ENCODE data around the gene ASRGL1. TPM values are rescaled to one million over a fixed set of nuclear protein-coding genes. Genes with fewer than 3 reads are reported as not detected.

The ASRGL1 gene
- polyA plus RNA-seq, 3 donors from 2014 or later, result 3.2 to 11.2 (median 8.1) TPM

DNA sequence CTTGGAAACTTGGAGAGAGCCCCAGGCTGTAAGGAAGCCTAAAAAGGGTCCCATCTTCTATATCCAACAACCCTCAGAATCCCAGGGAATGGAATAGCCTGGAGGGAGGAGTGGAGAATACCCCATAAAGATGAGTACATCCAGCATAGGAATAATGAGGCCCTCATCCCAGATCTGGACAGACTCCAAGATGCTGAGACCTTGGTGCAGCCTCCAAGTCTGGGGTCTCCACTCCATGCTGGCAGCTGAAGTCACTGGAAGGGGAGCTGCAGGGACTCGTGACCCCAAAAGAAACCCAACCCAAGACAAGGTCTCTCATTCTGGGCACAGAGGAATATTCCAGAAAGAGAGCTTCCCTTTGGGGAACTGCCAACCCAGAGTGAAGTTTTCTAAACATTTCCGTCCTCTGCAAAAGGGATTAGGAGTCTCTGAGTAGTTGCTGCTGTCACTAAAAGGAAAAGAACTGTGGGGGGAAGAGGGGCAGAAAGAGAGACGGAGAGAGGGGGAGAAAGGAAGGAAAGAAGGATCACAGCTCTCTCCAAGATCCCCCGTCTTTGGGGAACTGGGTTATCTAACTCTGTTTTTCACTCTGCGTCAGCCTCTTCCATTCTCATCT, 82.2 kb downstream of the ASRGL1 start:
- Mint-ChIP-seq H3K4me3 (no peak overlapping the region), H3K9me3 (no peaks in the 10 kb centered on the region), H3K4me1 (peaks cover 0 to 3% of the 10 kb centered on the region in 2 donors)

DNA sequence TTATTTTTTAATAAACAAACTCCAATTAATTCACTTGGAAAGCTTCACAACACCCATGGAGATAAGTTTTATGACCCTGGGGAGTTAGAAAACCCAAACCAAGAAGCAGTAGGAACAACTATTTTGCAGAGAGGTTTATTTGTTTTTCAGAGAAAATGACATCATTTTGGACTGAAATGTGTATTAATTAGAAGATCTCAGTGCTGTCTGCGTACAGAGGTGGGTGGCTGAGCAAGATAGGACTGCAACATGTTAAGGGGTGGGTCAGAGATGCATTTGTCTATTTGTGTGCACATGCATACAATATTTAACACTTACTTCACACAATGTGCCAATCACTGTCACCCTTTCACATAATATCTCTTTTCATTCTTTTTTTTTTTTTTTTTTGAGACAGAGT, 82.7 kb downstream of the ASRGL1 start:
- H3K27me3 Mint-ChIP-seq (ENCODE audit: low read depth in 3 of 3), result peaks cover 0 to 11% (median 3%) of the 10 kb centered on the region in 3 donors
- peaks cover 5 to 8% of the 10 kb centered on the region in 2 donors for H3K4me1 Mint-ChIP-seq
- H3K27ac Mint-ChIP-seq, result no peak overlapping the region
- no peaks in the 10 kb centered on the region for H3K9me3 Mint-ChIP-seq
- H3K4me3 Mint-ChIP-seq, result no peak overlapping the region
- DNase-seq, result no peak
- H3K36me3 Mint-ChIP-seq, result no peaks in the 10 kb centered on the region

More for the DNA sequence above, 82.2 kb downstream of the ASRGL1 start:
- peak overlapping the region in 1 of 6 donors; percentile 59 for H3K27ac Mint-ChIP-seq
- no peaks in the 10 kb centered on the region for H3K36me3 Mint-ChIP-seq
- no peak for DNase-seq
- H3K27me3 Mint-ChIP-seq (ENCODE audit: low read depth in 3 of 3), result peaks cover 0 to 7% (median 0%) of the 10 kb centered on the region in 3 donors

GRCh38 chr11:62420882-62421281, 83.6 kb downstream of the ASRGL1 start:
- H3K27me3 Mint-ChIP-seq (ENCODE audit: low read depth in 3 of 3), result peaks cover 0 to 11% (median 5%) of the 10 kb centered on the region in 3 donors
- DNase-seq, result no peak
- H3K4me1 Mint-ChIP-seq, result peaks cover 7 to 8% of the 10 kb centered on the region in 2 donors
- H3K4me3 Mint-ChIP-seq, result peak overlapping the region in 1 of 5 donors; percentile 12
- peak overlapping the region in 1 of 6 donors; percentile 65 for H3K27ac Mint-ChIP-seq
- no peaks in the 10 kb centered on the region for H3K9me3 Mint-ChIP-seq
- no peaks in the 10 kb centered on the region for H3K36me3 Mint-ChIP-seq

- H3K27ac Mint-ChIP-seq, result no peak overlapping the region
- peaks cover 0 to 11% (median 5%) of the 10 kb centered on the region in 3 donors for H3K27me3 Mint-ChIP-seq (ENCODE audit: low read depth in 3 of 3)
- DNase-seq, result no peak
- H3K9me3 Mint-ChIP-seq, result no peaks in the 10 kb centered on the region
- peaks cover 16 to 19% of the 10 kb centered on the region in 2 donors for H3K4me1 Mint-ChIP-seq
- no peak overlapping the region for H3K4me3 Mint-ChIP-seq
- H3K36me3 Mint-ChIP-seq, result no peaks in the 10 kb centered on the region
Measured at GRCh38 chr11:62421996-62422395, 84.7 kb downstream of the ASRGL1 start.

DNA sequence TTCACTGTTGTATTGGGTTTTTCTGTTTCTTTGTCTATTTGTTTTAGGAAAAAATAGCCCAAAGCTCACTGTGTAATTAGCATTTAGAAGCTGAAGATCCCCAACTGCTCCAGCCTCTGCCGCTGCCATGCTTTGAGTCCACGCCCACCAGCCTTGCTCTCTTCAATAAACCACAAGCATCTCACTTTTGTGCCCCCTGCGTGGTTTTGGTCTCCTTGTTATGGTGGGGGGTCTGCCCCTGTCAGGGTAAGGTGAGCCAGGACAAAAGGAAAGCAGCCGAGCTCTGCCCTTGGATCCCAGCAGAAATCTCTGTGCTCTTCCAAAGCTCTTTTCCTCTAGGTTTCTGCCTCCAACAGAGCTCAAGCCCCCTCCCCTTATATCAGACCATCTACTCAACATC, 85.8 kb downstream of the ASRGL1 start:
- no peak overlapping the region for H3K4me3 Mint-ChIP-seq
- DNase-seq, result no peak
- no peak overlapping the region for H3K27ac Mint-ChIP-seq
- H3K9me3 Mint-ChIP-seq, result no peaks in the 10 kb centered on the region
- peaks cover 3 to 10% (median 5%) of the 10 kb centered on the region in 3 donors for H3K27me3 Mint-ChIP-seq (ENCODE audit: low read depth in 3 of 3)
- no peaks in the 10 kb centered on the region for H3K36me3 Mint-ChIP-seq
- peaks cover 25 to 27% of the 10 kb centered on the region in 2 donors for H3K4me1 Mint-ChIP-seq

DNA sequence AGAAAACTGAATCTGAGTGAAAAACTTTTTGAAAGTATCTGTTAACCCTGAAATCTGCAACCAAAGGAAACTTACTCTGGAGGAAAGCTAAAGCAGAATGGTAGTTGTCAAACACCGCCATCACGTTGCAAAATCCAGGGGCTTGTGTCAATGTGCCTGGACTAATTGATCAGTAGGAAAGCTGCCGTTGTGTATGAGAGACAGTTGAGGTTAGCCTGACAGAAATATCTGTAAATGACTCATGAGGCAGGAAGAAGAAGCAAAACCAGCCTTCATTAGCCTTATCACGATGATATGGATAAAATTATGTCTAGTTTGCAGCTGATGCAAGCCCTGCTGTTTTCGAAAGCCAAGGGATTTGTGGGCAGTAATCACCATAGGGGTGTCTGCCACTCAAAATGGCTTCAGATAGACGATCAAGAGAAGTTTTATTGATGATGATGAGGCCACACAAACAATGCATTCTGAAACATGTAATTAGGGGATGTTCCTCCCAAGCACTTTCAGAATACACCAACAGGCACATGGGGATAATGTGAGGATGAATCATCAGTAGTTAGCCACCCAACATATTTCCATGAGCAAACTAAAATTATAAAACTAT, 90.5 kb downstream of the ASRGL1 start:
- H3K9me3 Mint-ChIP-seq, result no peaks in the 10 kb centered on the region
- no peak for DNase-seq
- H3K4me3 Mint-ChIP-seq, result peak overlapping the region; percentile 13 to 60 (median 42)
- peaks cover 50 to 72% of the 10 kb centered on the region in 2 donors for H3K4me1 Mint-ChIP-seq
- H3K36me3 Mint-ChIP-seq, result no peaks in the 10 kb centered on the region
- H3K27me3 Mint-ChIP-seq (ENCODE audit: low read depth in 3 of 3), result peaks cover 5 to 10% (median 5%) of the 10 kb centered on the region in 3 donors
- peak overlapping the region in 5 of 6 donors; percentile 68 to 94 (median 77) for H3K27ac Mint-ChIP-seq

- Mint-ChIP-seq H3K27ac (peak overlapping the region in 4 of 6 donors; percentile 52 to 75 (median 68)), H3K4me3 (peak overlapping the region in 3 of 5 donors; percentile 5 to 20 (median 19)), H3K4me1 (peaks cover 56 to 82% of the 10 kb centered on the region in 2 donors), H3K36me3 (no peaks in the 10 kb centered on the region), H3K27me3 (ENCODE audit: low read depth in 3 of 3) (peaks cover 5 to 8% (median 5%) of the 10 kb centered on the region in 3 donors), H3K9me3 (no peaks in the 10 kb centered on the region)
- no peak for DNase-seq
Measured at GRCh38 chr11:62428871-62429560, 91.8 kb downstream of the ASRGL1 start.

DNA sequence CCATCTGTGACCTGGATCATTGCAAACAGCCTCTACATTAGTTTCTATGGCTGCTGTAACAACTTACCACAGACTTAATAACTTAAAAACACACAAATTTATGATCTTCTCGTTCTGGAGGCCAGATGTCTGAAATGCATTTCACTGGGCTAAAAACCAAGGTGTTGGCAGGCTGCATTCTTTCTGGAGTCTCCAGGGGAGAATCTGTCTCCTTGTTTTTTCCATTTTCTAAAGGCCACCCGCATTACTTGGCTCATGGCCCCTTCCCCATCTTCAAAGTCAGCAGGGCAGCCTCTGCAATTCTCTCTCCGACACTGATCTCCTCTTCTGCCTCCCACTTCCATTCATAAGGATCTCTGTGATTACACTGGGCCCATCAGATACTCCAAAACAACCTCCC, 93.2 kb downstream of the ASRGL1 start:
- Mint-ChIP-seq H3K27me3 (ENCODE audit: low read depth in 3 of 3) (peaks cover 1 to 5% (median 3%) of the 10 kb centered on the region in 3 donors), H3K4me1 (peaks cover 53 to 86% of the 10 kb centered on the region in 2 donors), H3K36me3 (no peaks in the 10 kb centered on the region), H3K9me3 (no peaks in the 10 kb centered on the region), H3K27ac (peak overlapping the region in 1 of 6 donors; percentile 79), H3K4me3 (peak overlapping the region in 1 of 5 donors; percentile 5)
- no peak for DNase-seq

DNA sequence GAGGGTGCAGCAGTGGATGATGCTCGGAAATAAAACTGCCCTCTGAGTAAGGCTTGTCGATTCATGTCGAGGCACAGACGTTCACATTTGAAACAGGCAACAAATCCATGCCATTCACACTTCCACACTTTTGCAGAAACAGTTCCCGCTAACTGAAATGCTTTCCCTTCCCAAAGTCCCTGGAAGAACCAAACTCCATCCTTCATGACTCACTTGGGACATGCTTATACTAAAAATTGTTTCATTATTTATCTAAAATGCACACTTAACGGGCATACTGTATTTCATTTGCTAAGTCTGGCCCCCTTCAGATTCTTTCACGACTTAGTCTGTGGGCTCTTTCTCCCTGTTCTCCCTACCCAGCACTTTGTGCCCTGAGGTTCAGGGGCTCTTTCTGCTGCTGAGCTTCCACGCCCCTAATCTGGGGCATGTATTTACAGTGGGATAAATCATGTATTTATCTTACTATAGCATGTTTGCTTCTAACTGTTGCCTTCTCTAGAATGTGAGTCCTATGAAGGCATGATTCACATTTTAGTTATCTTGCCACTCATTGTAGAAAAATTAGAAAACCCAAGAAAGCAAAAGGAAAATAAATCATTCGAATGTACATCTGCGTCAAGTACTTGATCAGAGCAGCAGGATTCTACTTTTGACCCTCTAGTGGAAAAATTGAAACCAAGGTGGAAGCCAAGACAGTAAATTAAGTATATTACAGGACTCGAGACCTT, 94.1 kb downstream of the ASRGL1 start:
- Mint-ChIP-seq H3K36me3 (no peaks in the 10 kb centered on the region), H3K4me1 (peaks cover 56 to 90% of the 10 kb centered on the region in 2 donors), H3K9me3 (no peaks in the 10 kb centered on the region), H3K27me3 (ENCODE audit: low read depth in 3 of 3) (peaks cover 2 to 5% (median 3%) of the 10 kb centered on the region in 3 donors), H3K27ac (peak overlapping the region in 1 of 6 donors; percentile 55), H3K4me3 (peak overlapping the region in 1 of 5 donors; percentile 6)
- no peak for DNase-seq

DNA sequence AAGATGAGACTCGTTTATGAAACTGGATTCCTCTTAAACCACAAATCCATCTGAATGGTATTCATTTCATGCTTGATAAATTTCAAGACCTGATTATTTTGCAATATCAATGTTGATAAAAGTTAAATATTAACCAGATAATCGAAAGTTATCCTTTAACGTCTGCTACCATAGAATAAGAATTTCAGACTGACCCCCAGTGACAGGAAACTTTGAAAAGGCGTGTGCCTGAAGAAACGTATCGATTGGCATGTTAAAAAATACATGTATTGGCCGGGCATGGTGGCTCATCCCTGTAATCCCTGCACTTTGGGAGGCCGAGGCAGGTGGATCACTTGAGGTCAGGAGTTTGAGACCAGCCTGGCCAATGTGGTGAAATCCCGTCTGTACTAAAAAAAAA, 95.4 kb downstream of the ASRGL1 start:
- Mint-ChIP-seq H3K4me3 (no peak overlapping the region), H3K4me1 (peaks cover 44 to 78% of the 10 kb centered on the region in 2 donors), H3K36me3 (no peaks in the 10 kb centered on the region), H3K27me3 (ENCODE audit: low read depth in 3 of 3) (peaks cover 0 to 2% (median 2%) of the 10 kb centered on the region in 3 donors), H3K27ac (no peak overlapping the region), H3K9me3 (no peaks in the 10 kb centered on the region)
- no peak for DNase-seq

DNA sequence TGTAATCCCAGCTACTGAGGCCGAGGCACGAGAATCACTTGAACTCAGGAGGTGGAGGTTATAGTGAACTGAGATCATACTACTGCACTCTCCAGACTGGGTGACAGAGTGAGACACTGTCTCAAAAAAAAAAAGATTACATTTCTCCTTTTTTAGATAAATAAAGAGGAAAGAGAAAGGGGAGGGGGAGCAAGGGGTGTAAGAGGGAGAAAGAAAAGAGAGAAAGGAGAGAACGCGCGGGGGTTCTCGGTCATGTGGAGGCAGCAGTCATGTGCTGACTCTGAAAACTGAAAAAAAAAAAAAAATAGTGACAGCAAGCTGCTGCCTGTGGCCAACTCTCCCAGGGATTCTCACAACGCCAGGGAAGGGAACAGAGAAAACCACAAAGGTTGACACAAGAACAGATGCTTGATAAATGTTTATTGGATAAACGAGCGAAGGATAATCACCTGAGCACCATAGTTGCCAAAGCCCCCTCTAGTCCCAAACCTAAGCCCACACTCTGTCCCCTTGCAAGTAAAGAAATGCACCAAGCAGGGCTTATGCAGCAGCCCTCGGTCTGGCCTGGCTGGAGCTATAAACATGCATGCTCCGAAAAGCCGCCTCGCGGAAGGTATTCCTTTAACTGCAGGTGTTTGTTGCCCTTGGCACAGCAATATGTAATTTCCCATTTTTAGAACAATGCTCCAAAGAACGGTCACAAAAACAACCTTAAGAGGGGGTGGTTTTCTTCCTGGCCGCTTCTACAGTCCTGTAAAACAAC, 96.1 kb downstream of the ASRGL1 start:
- peaks cover 41 to 73% of the 10 kb centered on the region in 2 donors for H3K4me1 Mint-ChIP-seq
- peak overlapping the region in 3 of 6 donors; percentile 17 to 37 (median 33) for H3K27ac Mint-ChIP-seq

GRCh38 chr11:62433904-62434276, 96.6 kb downstream of the ASRGL1 start:
- H3K27me3 Mint-ChIP-seq (ENCODE audit: low read depth in 3 of 3), result peaks cover 0 to 2% (median 2%) of the 10 kb centered on the region in 3 donors
- H3K9me3 Mint-ChIP-seq, result no peaks in the 10 kb centered on the region
- peak overlapping the region in 2 of 5 donors; percentile 23 to 35 for H3K4me3 Mint-ChIP-seq
- peak overlapping the region in 4 of 6 donors; percentile 17 to 89 (median 30) for H3K27ac Mint-ChIP-seq
- no peak for DNase-seq
- peaks cover 36 to 68% of the 10 kb centered on the region in 2 donors for H3K4me1 Mint-ChIP-seq
- no peaks in the 10 kb centered on the region for H3K36me3 Mint-ChIP-seq

More for the DNA sequence above, 96.1 kb downstream of the ASRGL1 start:
- DNase-seq, result no peak
- Mint-ChIP-seq H3K36me3 (no peaks in the 10 kb centered on the region), H3K27me3 (ENCODE audit: low read depth in 3 of 3) (peaks cover 0 to 2% (median 2%) of the 10 kb centered on the region in 3 donors), H3K9me3 (no peaks in the 10 kb centered on the region), H3K4me3 (peak overlapping the region in 2 of 5 donors; percentile 23 to 35)

Data from immature natural killer cell (primary cell).